Activated CD4-positive, alpha-beta T cell treated with anti-CD3 and anti-CD28 coated beads for 36 hours (primary cell): ENCODE results near the gene DUS3L. TPM values are rescaled to one million over a fixed set of nuclear protein-coding genes. Genes with fewer than 3 reads are reported as not detected.
"Not testable (repeated sequence)": the region's sequence is repeated elsewhere in the genome, so short reads cannot be mapped to it uniquely, and the experiment has no call there.

Experiments
- ATAC-seq: fragments of 200-7000 bp; cut with Tn5 transposase; one replicate; pipeline ENCODE4 v1.10.0; 2021; ENCODE audit warnings: mild to moderate bottlenecking, moderate library complexity
- CTCF ChIA-PET: fragments of 350-600 bp; sonication (Branson Sonifier 250); formaldehyde crosslinking; loops from one replicate; lab custom pipeline; 2021; ENCODE audit warnings: antibody characterized with exemption; lab: Charles Lee
- POLR2A ChIA-PET: fragments of 350-600 bp; sonication (Branson Sonifier 250); formaldehyde crosslinking; loops from one replicate; lab custom pipeline; 2021; ENCODE audit warnings: antibody characterized with exemption, inconsistent platforms; lab: Charles Lee
- DNase-seq: peaks from one replicate; pipeline ENCODE4 v3.0.0-alpha.2; 2020
- H3K27ac Mint-ChIP-seq: one replicate; pipeline ENCODE4 v1.8.0; 2021; ENCODE audit warnings: mixed read lengths
- H3K27me3 Mint-ChIP-seq: one replicate; pipeline ENCODE4 v1.8.0; 2021; ENCODE audit warnings: mixed read lengths
- H3K36me3 Mint-ChIP-seq: one replicate; pipeline ENCODE4 v1.8.0; 2021; ENCODE audit warnings: low read depth, mixed read lengths
- H3K4me1 Mint-ChIP-seq: one replicate; pipeline ENCODE4 v1.8.0; 2021; ENCODE audit warnings: mixed read lengths
- H3K4me3 Mint-ChIP-seq: one replicate; pipeline ENCODE4 v1.8.0; 2021; ENCODE audit warnings: mild to moderate bottlenecking, moderate library complexity, mixed read lengths
- H3K9me3 Mint-ChIP-seq: one replicate; pipeline ENCODE4 v1.8.0; 2021; ENCODE audit warnings: low read depth, mixed read lengths
- intact Hi-C, 2 experiments: fragments of 100-400 bp; cut with DNase I in 1 of 2; cut with micrococcal nuclease in 1 of 2; formaldehyde crosslinking; loops; one replicate each; pipeline versions ENCODE4 v1.14.2 to v1.15.1; 2022 to 2024; cut with DNase I, micrococcal nuclease
- total RNA-seq, 2 experiments: library from RNA; stranded (reverse); gene quantifications; one replicate each; pipeline ENCODE4 v1.2.3, GENCODE V29; 2021

The DUS3L gene
- total RNA-seq, 2 experiments from 2014 or later, result 59.4 to 63.9 TPM

- Mint-ChIP-seq H3K9me3 (no peaks in the 10 kb centered on the region), H3K36me3 (peaks cover 26% of the 10 kb centered on the region), H3K27me3 (no peaks in the 10 kb centered on the region), H3K27ac (no peak within 1 kb of the TSS), H3K4me1 (peaks cover 3% of the 10 kb centered on the region), H3K4me3 (no peak within 1 kb of the TSS)
- DNase-seq, result no peak
- ChIA-PET CTCF (no interaction called here), POLR2A (no interaction called here)
- ATAC-seq, result no peak
- intact Hi-C loops, result no loop called here
Measured at GRCh38 chr19:5784581-5785147, 6.3 kb downstream of the DUS3L start, which contains the start of gene PRR22. TSS of gene PRR22 (minus strand) at chr19:5784746. CDS start at chr19:5784660, 86 bp downstream.

- ChIA-PET CTCF (interaction anchor here (0.8 kb wide), 1 partner anchor 62 kb away, joined by 3 read pairs; no protein-coding TSS in a partner anchor), POLR2A (interaction anchor here (0.7 to 1.4 kb wide), 3 partner anchors 71 to 490 kb away, joined by 3 to 4 read pairs (median 3); no protein-coding TSS in a partner anchor)
- Mint-ChIP-seq H3K27me3 (no peaks in the 10 kb centered on the region), H3K9me3 (no peaks in the 10 kb centered on the region), H3K27ac (no peak overlapping the region), H3K4me1 (no peaks in the 10 kb centered on the region), H3K36me3 (peaks cover 21% of the 10 kb centered on the region), H3K4me3 (no peak overlapping the region)
- DNase-seq (no peak), ATAC-seq (no peak)
- intact Hi-C loops, result no loop called here
Measured at GRCh38 chr19:5782945-5783919, 7.7 kb downstream of the DUS3L start.

DNA sequence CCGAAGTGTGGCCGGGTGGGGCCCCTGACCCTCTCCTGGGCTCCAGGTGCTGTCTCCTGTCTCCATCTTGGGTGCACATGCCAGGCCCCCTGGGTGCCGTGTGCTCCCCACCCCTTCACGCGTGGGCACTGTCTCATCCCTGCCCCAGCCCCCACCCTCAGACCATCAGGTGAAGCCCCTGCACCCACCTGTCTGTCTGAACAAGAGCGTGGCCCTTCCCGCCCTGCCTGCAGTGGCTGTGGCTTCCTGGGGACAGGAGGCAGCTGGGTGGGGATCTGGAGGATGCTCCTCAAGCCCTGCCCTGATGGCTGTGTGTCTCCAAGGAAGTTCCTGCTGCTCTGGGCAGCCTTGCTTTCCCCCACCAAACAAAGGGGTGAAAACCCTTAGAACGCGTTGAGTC, 8.6 kb downstream of the DUS3L start:
- Mint-ChIP-seq H3K27me3 (no peaks in the 10 kb centered on the region), H3K9me3 (no peaks in the 10 kb centered on the region), H3K27ac (no peak overlapping the region), H3K4me3 (no peak overlapping the region), H3K36me3 (peaks cover 17% of the 10 kb centered on the region), H3K4me1 (no peaks in the 10 kb centered on the region)
- DNase-seq, result no peak
- ATAC-seq, result no peak
- intact Hi-C loops, result no loop called here
- ChIA-PET CTCF (interaction anchor here (0.8 kb wide), 1 partner anchor 61 kb away, joined by 3 read pairs; no protein-coding TSS in a partner anchor), POLR2A (no interaction called here)

DNA sequence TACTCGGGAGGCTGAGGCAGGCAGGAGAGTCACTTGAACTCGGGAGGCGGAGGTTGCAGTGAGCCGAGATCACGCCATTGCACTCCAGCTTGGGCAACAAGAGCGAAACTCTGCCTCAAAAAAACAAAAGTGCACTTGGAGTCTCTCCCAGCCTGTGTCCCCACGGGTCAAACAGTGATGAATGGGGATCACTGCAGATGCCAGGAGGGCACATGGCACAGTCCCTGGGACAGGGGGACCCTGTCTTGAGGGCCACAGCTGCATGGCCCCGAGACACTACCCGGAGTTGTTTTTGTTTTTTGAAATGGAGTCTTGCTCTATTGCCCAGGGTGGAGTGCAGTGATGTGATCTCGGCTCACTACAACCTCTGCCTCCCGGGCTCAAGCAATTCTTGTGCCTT, 10.0 kb downstream of the DUS3L start:
- H3K4me1 Mint-ChIP-seq, H3K9me3 Mint-ChIP-seq, H3K27ac Mint-ChIP-seq, ATAC-seq, intact Hi-C loops, H3K4me3 Mint-ChIP-seq, H3K36me3 Mint-ChIP-seq, H3K27me3 Mint-ChIP-seq, CTCF ChIA-PET, DNase-seq, POLR2A ChIA-PET: not testable (repeated sequence)

DNA sequence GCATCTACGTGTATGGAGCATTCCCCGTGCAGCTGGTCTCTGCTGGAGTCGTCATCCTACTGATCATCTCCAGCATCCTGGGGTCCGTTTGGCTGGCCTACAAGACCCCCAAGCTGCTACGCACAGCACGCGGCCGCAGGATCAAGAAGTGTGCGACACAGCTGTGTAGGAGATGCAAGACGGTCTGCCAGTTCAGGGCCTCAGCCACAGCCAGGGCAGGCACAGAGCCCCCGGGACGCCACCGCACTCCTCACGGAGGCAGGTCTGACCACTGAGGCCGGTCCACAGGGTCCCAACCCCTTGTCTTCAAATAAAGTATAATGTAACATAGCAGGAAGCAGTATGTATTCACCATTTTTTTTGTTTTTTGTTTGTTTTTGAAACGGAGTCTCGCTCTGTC, 12.6 kb downstream of the DUS3L start:
- Mint-ChIP-seq H3K27ac (no peak overlapping the region), H3K27me3 (no peaks in the 10 kb centered on the region), H3K4me1 (no peaks in the 10 kb centered on the region), H3K36me3 (no peaks in the 10 kb centered on the region), H3K9me3 (no peaks in the 10 kb centered on the region), H3K4me3 (no peak overlapping the region)
- intact Hi-C loops, result no loop called here
- POLR2A ChIA-PET, result no interaction called here
- no peak for DNase-seq
- no peak for ATAC-seq
- CTCF ChIA-PET, result interaction anchor here (0.6 kb wide), 1 partner anchor 1086 kb away, joined by 5 read pairs; no protein-coding TSS in a partner anchor

GRCh38 chr19:5775668-5776309, 15.2 kb downstream of the DUS3L start:
- no peaks in the 10 kb centered on the region for H3K27me3 Mint-ChIP-seq
- H3K36me3 Mint-ChIP-seq, result no peaks in the 10 kb centered on the region
- ChIA-PET CTCF (interaction anchor here (0.6 to 0.7 kb wide), 2 partner anchors 129 to 247 kb away, joined by 3 read pairs; partner anchors contain the start of gene VMAC), POLR2A (no interaction called here)
- no peaks in the 10 kb centered on the region for H3K9me3 Mint-ChIP-seq
- no peak overlapping the region for H3K27ac Mint-ChIP-seq
- DNase-seq (no peak), ATAC-seq (no peak)
- H3K4me1 Mint-ChIP-seq, result no peaks in the 10 kb centered on the region
- intact Hi-C loops, result no loop called here
- no peak overlapping the region for H3K4me3 Mint-ChIP-seq

GRCh38 chr19:5774921-5775320, 16.0 kb downstream of the DUS3L start:
- ChIA-PET CTCF (interaction anchor here (0.6 to 0.7 kb wide), 2 partner anchors 130 to 248 kb away, joined by 3 read pairs; partner anchors contain the start of gene VMAC), POLR2A (no interaction called here)
- Mint-ChIP-seq H3K27ac (no peak overlapping the region), H3K4me3 (no peak overlapping the region), H3K9me3 (no peaks in the 10 kb centered on the region), H3K27me3 (no peaks in the 10 kb centered on the region), H3K4me1 (no peaks in the 10 kb centered on the region), H3K36me3 (no peaks in the 10 kb centered on the region)
- DNase-seq (no peak), ATAC-seq (no peak)
- intact Hi-C loops, result no loop called here

DNA sequence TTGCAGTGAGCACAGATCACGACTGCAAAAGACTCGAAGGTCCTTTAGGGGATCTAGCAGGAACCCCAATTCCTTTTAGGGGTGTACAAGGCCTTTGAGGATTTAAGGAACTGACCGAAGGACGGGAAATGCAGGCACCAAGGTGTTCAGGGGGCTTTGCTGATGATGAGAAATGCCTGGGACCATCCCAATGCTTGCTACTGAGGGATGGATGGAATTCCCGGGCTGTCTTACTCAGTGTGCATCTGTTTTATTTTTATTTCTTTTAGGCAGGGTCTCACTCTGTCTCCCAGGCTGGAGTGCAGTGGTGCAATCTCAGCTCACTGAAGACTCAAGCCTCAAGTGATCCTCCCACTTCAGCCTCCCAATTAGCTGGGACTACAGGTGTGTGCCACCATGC, 17.7 kb downstream of the DUS3L start:
- intact Hi-C loops, result loop anchor here in 1 of 2 experiments (1.0 kb wide), 1 partner anchor 249 kb away; no protein-coding TSS in a partner anchor
- Mint-ChIP-seq H3K27ac (no peak overlapping the region), H3K4me3 (no peak overlapping the region), H3K4me1 (no peaks in the 10 kb centered on the region), H3K27me3 (no peaks in the 10 kb centered on the region), H3K9me3 (no peaks in the 10 kb centered on the region), H3K36me3 (no peaks in the 10 kb centered on the region)
- DNase-seq, result no peak
- ChIA-PET CTCF (no interaction called here), POLR2A (no interaction called here)
- ATAC-seq, result no peak

- H3K4me3 Mint-ChIP-seq, result no peak overlapping the region
- ChIA-PET POLR2A (no interaction called here), CTCF (no interaction called here)
- DNase-seq, result no peak
- no peaks in the 10 kb centered on the region for H3K36me3 Mint-ChIP-seq
- H3K27ac Mint-ChIP-seq, result no peak overlapping the region
- H3K9me3 Mint-ChIP-seq, result no peaks in the 10 kb centered on the region
- ATAC-seq, result no peak
- no peaks in the 10 kb centered on the region for H3K27me3 Mint-ChIP-seq
- intact Hi-C loops, result no loop called here
- no peaks in the 10 kb centered on the region for H3K4me1 Mint-ChIP-seq
Measured at GRCh38 chr19:5772416-5772815, 18.5 kb downstream of the DUS3L start.

DNA sequence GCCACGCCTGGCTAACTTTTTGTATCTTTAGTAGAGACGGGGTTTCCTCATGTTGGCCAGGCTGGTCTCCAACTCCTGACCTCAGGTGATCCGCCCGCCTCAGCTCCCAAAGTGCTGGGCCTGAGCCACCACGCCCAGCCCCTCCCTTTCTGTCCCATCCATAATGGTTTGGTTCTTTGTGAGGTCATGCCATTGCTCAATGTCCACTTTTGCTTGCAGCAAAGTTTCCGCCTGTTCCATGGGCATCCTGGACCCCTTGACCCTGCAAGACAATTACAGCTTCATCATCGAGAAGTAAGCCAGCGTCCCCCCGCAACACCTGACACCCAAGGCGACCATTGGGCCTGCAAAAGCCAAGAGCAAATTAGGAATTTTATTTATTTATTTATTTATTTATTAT, 23.0 kb downstream of the DUS3L start:
- ATAC-seq, result no peak
- H3K4me3 Mint-ChIP-seq, result no peak overlapping the region
- no peaks in the 10 kb centered on the region for H3K27me3 Mint-ChIP-seq
- no peaks in the 10 kb centered on the region for H3K9me3 Mint-ChIP-seq
- no peak for DNase-seq
- ChIA-PET CTCF (interaction anchor here (0.6 kb wide), 2 partner anchors 26 to 960 kb away, joined by 3 to 4 read pairs; no protein-coding TSS in a partner anchor), POLR2A (interaction anchor here (0.6 kb wide), 1 partner anchor 831 kb away, joined by 4 read pairs; no protein-coding TSS in a partner anchor)
- H3K27ac Mint-ChIP-seq, result no peak overlapping the region
- no peaks in the 10 kb centered on the region for H3K36me3 Mint-ChIP-seq
- H3K4me1 Mint-ChIP-seq, result no peaks in the 10 kb centered on the region
- intact Hi-C loops, result no loop called here

GRCh38 chr19:5765220-5765619, 25.7 kb downstream of the DUS3L start:
- intact Hi-C loops, result no loop called here
- ChIA-PET POLR2A (no interaction called here), CTCF (interaction anchor here (0.7 kb wide), 1 partner anchor 17 kb away, joined by 3 read pairs; no protein-coding TSS in a partner anchor)
- ATAC-seq (no peak), DNase-seq (no peak)
- H3K27me3 Mint-ChIP-seq, result peaks cover 7% of the 10 kb centered on the region
- H3K9me3 Mint-ChIP-seq, result peaks cover 5% of the 10 kb centered on the region
- no peaks in the 10 kb centered on the region for H3K36me3 Mint-ChIP-seq
- no peak overlapping the region for H3K4me3 Mint-ChIP-seq
- no peak overlapping the region for H3K27ac Mint-ChIP-seq
- no peaks in the 10 kb centered on the region for H3K4me1 Mint-ChIP-seq
